Measurements from ENCODE around the gene HECW1.

DNA sequence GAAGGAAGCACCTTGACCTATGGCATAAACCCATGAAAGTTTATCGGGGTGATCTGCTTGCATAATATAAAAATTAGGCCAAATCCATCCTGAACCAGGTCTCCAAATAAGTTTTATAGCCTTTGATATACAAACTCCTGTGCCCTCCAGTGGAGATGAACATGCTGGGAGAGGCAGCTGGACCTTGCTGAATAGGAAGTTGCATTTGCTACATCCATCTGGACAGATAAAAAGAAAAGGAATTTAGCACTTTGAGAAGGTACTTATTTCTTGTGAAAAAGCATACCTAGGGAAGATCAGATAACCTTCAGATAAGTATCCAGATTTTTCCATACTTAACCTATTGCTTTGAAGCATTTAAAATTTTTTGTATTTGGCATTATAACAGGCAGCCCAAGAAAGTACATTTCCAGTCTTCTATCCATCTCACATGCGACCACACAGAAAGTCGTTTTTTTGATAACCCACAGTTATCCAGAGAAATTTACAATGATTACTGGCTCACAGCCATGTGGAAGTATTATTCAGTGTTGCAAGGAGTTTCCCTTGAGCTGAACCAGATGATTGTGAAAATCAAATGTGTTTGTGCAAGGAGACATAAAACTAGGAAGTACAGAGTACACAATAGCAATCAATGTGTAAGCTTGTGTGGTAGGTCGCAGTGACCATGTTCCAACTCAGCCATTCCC, 346.0 kb downstream of the HECW1 start:
- no peak for TF ChIP-seq POLR2A (IDR thresholded peaks at IDR 0.05; ENCODE audit: low read depth, low read length)
- no peak for TF ChIP-seq POLR2AphosphoS5 (IDR thresholded peaks at IDR 0.05; ENCODE audit: low read depth, low read length)
- no peak for TF ChIP-seq TAF1 (IDR thresholded peaks at IDR 0.05; ENCODE audit: low read depth, low read length)
- TF ChIP-seq SPI1 (IDR thresholded peaks at IDR 0.05; ENCODE audit: low read depth, low read length): no peak

Data from GM12891 (cell line).